ENCODE measurements around the gene OR8B12. TPM values are rescaled to one million over a fixed set of nuclear protein-coding genes. Genes with fewer than 3 reads are reported as not detected.

Gene OR8B12, protein sequence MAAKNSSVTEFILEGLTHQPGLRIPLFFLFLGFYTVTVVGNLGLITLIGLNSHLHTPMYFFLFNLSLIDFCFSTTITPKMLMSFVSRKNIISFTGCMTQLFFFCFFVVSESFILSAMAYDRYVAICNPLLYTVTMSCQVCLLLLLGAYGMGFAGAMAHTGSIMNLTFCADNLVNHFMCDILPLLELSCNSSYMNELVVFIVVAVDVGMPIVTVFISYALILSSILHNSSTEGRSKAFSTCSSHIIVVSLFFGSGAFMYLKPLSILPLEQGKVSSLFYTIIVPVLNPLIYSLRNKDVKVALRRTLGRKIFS
- polyA plus RNA-seq (2013, experiment 1 of 2) = not detected
- not detected for polyA plus RNA-seq (2013, experiment 2 of 2)

DNA sequence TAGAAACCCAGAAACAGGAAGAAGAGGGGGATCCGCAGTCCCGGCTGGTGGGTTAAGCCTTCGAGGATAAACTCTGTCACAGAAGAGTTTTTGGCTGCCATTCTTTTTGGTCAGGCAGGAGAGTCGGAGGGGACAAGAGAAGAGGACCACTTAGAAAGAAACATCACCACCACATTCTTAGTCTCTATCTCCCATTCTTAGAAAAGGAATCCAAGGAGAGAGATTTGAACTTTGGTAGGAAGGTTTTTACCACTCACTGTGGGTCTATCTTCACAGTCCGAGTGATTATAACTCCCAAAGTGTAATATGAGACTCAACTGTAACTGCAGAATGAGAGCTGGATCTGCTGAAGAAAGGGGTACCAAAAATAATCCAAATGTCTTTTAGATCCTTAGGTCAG is at the start of gene OR8B12:
OR8B12 (minus strand) TSS at position 101 of the 400 bp plus-strand sequence; CDS start at position 101, 0 bp downstream.
- H3K9ac ChIP-seq (ENCODE audit: low read depth, low read length) = no peak within 1 kb of the TSS
- no peak within 1 kb of the TSS for H3K4me3 ChIP-seq (ENCODE audit: low read length)
- H3K4me1 ChIP-seq (ENCODE audit: insufficient read depth, low read length) = no peaks in the 10 kb centered on the region
- H3K9me3 ChIP-seq (ENCODE audit: insufficient read depth, low read depth, low read length) = no peaks in the 10 kb centered on the region
- no peak within 1 kb of the TSS for H3K27ac ChIP-seq (ENCODE audit: low read depth, low read length)
- 91% methylated on average over 5 of the region's 5 CpGs for WGBS
- no peaks in the 10 kb centered on the region for H3K36me3 ChIP-seq (ENCODE audit: insufficient read depth, low read length)
- no peaks in the 10 kb centered on the region for H3K27me3 ChIP-seq (ENCODE audit: insufficient read depth, low read length)

DNA sequence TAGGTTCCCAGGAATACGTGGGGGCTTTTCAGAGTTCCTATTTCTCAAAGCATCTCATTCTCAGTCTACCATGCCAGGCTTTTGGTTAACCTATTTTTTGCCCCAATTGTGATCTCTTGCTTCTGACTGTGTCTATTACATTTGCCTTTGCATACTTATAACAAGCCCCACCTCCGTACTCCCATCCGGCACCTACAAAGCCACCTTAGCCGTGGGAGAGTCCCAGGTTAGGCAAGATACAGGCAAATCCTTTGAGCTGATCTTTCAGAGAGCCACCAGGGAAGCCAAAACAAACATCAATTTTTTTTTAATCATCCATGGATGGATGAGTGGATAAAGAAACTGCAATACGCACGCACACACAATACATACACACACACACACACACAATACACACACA is 49.2 kb upstream of the OR8B12 start:
- H3K27ac ChIP-seq (ENCODE audit: low read depth, low read length) = no peak overlapping the region
- H3K9ac ChIP-seq (ENCODE audit: low read depth, low read length) = no peak overlapping the region
- H3K4me3 ChIP-seq (ENCODE audit: low read length) = no peak overlapping the region
- WGBS = 94% methylated on average over 4 of the region's 6 CpGs
- no peaks in the 10 kb centered on the region for H3K4me1 ChIP-seq (ENCODE audit: insufficient read depth, low read length)
- H3K27me3 ChIP-seq (ENCODE audit: insufficient read depth, low read length) = no peaks in the 10 kb centered on the region
- no peaks in the 10 kb centered on the region for H3K36me3 ChIP-seq (ENCODE audit: insufficient read depth, low read length)
- no peaks in the 10 kb centered on the region for H3K9me3 ChIP-seq (ENCODE audit: insufficient read depth, low read depth, low read length)

DNA sequence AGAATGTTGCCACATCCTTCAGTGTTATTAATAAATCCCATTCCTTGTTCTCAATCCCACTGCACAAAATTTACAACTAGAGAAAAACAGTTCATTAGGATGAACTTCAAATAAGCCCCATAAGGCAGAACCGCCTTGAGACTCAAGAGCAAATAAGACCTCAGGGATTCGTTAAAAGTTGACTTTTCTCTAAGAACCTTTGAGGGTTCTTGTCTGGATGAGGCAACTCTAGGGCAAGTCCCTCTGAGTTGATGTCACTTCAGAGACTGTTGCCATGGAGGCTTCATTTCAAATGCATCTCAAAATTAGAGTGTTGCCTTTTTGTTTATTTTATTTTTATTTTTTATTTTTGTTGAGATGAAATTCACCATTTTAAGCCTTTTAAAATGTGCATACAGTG is 48.0 kb upstream of the OR8B12 start:
- no peaks in the 10 kb centered on the region for H3K27me3 ChIP-seq (ENCODE audit: insufficient read depth, low read length)
- no peaks in the 10 kb centered on the region for H3K9me3 ChIP-seq (ENCODE audit: insufficient read depth, low read depth, low read length)
- H3K9ac ChIP-seq (ENCODE audit: low read depth, low read length) = no peak overlapping the region
- H3K36me3 ChIP-seq (ENCODE audit: insufficient read depth, low read length) = no peaks in the 10 kb centered on the region
- no peaks in the 10 kb centered on the region for H3K4me1 ChIP-seq (ENCODE audit: insufficient read depth, low read length)
- H3K27ac ChIP-seq (ENCODE audit: low read depth, low read length) = no peak overlapping the region
- no peak overlapping the region for H3K4me3 ChIP-seq (ENCODE audit: low read length)
- WGBS = 92% methylated on average over 2 of the region's 2 CpGs

DNA sequence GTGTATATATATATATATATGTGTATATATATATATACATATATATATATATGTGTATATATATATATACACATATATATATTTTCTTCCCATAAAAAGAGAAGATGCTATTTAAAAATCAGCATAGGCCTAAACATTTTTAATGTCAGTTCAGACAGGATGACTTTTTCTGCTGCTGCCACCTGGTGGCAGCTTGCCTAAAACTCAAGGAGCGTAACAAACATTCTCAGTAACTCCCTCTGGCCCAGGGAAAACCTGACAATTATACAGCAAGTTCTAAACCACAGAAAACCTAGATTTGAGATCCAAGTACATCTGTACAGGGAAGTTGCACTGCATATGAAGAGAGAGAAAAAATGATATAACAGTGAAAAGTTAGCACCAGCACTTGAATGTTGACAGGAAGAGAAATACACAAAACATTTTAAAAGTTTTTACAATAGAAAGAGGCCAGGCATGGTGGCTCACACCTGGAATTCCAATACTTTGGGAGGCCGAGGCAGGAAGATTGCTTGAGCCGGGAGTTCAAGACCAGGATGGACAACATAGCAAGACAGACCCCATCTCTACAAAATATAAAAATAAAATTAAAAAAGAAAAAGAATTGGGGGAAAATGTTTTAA is 42.9 kb upstream of the OR8B12 start:
- Histone ChIP-seq H3K27ac (ENCODE audit: low read depth, low read length) (no peak overlapping the region), H3K9me3 (ENCODE audit: insufficient read depth, low read depth, low read length) (no peaks in the 10 kb centered on the region), H3K4me3 (ENCODE audit: low read length) (no peak overlapping the region), H3K36me3 (ENCODE audit: insufficient read depth, low read length) (no peaks in the 10 kb centered on the region), H3K27me3 (ENCODE audit: insufficient read depth, low read length) (no peaks in the 10 kb centered on the region), H3K9ac (ENCODE audit: low read depth, low read length) (no peak overlapping the region), H3K4me1 (ENCODE audit: insufficient read depth, low read length) (no peaks in the 10 kb centered on the region; the same call in 1 of the 2 replicates)
- WGBS = 60% methylated on average over 3 of the region's 3 CpGs

GRCh38 chr11:124584681-124585372 is 41.4 kb upstream of the OR8B12 start:
- Histone ChIP-seq H3K4me3 (ENCODE audit: low read length) (no peak overlapping the region), H3K4me1 (ENCODE audit: insufficient read depth, low read length) (no peaks in the 10 kb centered on the region; the same call in 1 of the 2 replicates), H3K9ac (ENCODE audit: low read depth, low read length) (no peak overlapping the region), H3K36me3 (ENCODE audit: insufficient read depth, low read length) (no peaks in the 10 kb centered on the region), H3K27ac (ENCODE audit: low read depth, low read length) (no peak overlapping the region), H3K9me3 (ENCODE audit: insufficient read depth, low read depth, low read length) (no peaks in the 10 kb centered on the region), H3K27me3 (ENCODE audit: insufficient read depth, low read length) (no peaks in the 10 kb centered on the region)
- 86% methylated on average over 4 of the region's 4 CpGs for WGBS

DNA sequence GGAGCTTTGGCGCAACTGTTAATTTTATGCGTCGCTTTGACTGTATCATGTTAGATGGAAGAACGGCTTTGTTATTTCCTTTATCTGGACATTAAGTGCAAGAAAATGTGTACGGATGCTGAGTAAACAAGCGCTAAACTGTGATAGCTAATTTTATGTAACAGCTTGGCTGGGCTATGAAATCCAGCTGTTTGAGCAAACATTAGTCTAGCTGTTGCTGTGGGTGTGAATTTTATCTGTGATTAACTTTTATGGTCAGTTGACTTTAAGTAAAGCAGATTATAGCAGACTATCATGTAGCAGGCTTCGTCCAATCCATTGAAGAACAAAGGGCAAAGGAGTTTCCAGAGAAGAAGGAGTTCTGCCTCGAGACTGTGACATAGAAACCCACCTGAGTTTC is 40.3 kb upstream of the OR8B12 start:
- H3K9me3 ChIP-seq (ENCODE audit: insufficient read depth, low read depth, low read length) = no peaks in the 10 kb centered on the region
- H3K27me3 ChIP-seq (ENCODE audit: insufficient read depth, low read length) = no peaks in the 10 kb centered on the region
- H3K36me3 ChIP-seq (ENCODE audit: insufficient read depth, low read length) = no peaks in the 10 kb centered on the region
- H3K9ac ChIP-seq (ENCODE audit: low read depth, low read length) = no peak overlapping the region
- H3K27ac ChIP-seq (ENCODE audit: low read depth, low read length) = no peak overlapping the region
- no peak overlapping the region for H3K4me3 ChIP-seq (ENCODE audit: low read length)
- 92% methylated on average over 8 of the region's 8 CpGs for WGBS
- no peaks in the 10 kb centered on the region; the same call in 1 of the 2 replicates for H3K4me1 ChIP-seq (ENCODE audit: insufficient read depth, low read length)

DNA sequence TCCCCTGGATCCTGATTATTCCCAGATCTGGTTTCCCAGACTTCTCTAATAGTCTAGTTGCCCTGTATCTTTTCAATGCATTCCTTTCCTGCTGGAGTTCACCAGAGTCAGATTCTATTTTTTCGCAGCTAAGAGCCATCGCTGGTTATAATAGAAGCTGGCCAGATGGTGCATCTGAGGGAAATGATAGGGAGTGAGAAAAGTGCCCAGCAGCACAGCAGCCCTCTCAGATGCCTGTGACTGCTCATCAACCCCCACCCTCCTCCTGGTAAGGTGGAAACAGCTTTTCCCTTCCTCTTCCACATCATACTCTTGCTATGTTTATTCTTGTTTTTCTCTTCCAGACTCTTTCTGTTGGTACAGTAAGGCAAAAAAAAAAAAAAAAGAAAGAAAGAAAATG is 39.1 kb upstream of the OR8B12 start:
- H3K36me3 ChIP-seq (ENCODE audit: insufficient read depth, low read length) = no peaks in the 10 kb centered on the region
- 100% methylated on average over 2 of the region's 2 CpGs for WGBS
- no peaks in the 10 kb centered on the region for H3K9me3 ChIP-seq (ENCODE audit: insufficient read depth, low read depth, low read length)
- H3K27ac ChIP-seq (ENCODE audit: low read depth, low read length) = no peak overlapping the region
- H3K9ac ChIP-seq (ENCODE audit: low read depth, low read length) = no peak overlapping the region
- no peaks in the 10 kb centered on the region; the same call in 1 of the 2 replicates for H3K4me1 ChIP-seq (ENCODE audit: insufficient read depth, low read length)
- no peak overlapping the region for H3K4me3 ChIP-seq (ENCODE audit: low read length)
- H3K27me3 ChIP-seq (ENCODE audit: insufficient read depth, low read length) = no peaks in the 10 kb centered on the region

- Histone ChIP-seq H3K4me3 (ENCODE audit: low read length) (no peak overlapping the region), H3K9me3 (ENCODE audit: insufficient read depth, low read depth, low read length) (no peaks in the 10 kb centered on the region), H3K27ac (ENCODE audit: low read depth, low read length) (no peak overlapping the region), H3K9ac (ENCODE audit: low read depth, low read length) (no peak overlapping the region), H3K4me1 (ENCODE audit: insufficient read depth, low read length) (no peaks in the 10 kb centered on the region; the same call in 1 of the 2 replicates), H3K36me3 (ENCODE audit: insufficient read depth, low read length) (no peaks in the 10 kb centered on the region), H3K27me3 (ENCODE audit: insufficient read depth, low read length) (no peaks in the 10 kb centered on the region)
- 95% methylated on average over 6 of the region's 6 CpGs for WGBS
Measured at GRCh38 chr11:124581817-124582216, 38.4 kb upstream of the OR8B12 start.

DNA sequence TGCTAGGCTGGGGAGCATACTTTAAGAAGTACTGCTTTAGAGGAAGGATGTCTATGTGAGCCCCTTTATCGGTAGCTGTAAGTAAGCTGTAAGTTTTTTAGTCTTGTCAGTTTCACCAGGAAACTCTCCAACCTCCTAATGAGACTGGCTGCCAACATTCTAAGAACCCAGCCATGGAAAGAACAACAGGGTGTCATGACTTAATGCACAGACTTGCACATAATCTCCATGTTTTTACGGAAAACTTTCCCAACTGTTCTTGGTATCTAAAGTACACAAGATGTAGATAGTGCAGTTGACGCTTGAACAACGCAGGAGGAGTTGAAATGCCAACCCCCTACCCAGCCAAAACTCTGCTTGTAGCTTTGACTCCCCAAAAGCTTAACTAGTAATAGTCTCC is 35.3 kb upstream of the OR8B12 start:
- Histone ChIP-seq H3K9me3 (ENCODE audit: insufficient read depth, low read depth, low read length) (no peaks in the 10 kb centered on the region), H3K4me1 (ENCODE audit: insufficient read depth, low read length) (no peaks in the 10 kb centered on the region)
- 92% methylated on average over 4 of the region's 4 CpGs for WGBS

DNA sequence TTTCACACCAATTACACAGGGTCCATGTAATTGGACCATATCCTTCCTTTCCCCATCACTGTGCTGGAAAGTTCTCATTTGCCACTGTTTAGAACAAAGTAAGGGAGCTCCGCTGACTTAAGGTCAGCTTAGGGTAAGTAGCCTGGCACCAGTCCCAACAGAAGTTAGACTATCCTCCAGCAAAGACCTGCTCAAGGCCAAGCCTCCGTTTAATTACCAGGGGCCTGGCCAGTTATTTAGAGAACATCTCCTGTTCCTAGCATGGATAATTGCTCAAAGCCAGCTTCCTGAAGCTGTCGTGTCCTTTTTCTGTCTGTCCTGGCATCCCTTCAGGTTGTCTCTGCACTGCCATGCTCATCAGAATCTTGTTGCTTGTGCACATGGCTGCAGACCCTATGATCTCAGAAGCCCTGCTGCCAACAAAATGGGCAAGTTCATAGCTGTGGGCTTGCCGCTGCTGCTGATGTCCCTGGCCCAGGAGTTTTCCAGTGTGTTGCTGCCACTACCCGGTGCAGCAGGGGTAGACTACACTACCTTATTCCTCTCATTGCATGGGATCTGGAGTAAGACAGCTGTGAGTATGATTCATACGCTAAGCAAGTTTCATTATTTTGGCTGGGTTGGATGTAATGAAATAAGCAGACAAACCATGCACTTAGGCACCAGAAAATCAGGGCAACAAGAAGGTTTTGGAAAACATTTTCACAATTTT is 34.4 kb upstream of the OR8B12 start:
- H3K4me1 ChIP-seq (ENCODE audit: insufficient read depth, low read length) = no peaks in the 10 kb centered on the region
- H3K9me3 ChIP-seq (ENCODE audit: insufficient read depth, low read depth, low read length) = no peaks in the 10 kb centered on the region
- H3K9ac ChIP-seq (ENCODE audit: low read depth, low read length) = no peak overlapping the region
- no peaks in the 10 kb centered on the region for H3K27me3 ChIP-seq (ENCODE audit: insufficient read depth, low read length)
- WGBS = 96% methylated on average over 6 of the region's 6 CpGs
- H3K27ac ChIP-seq (ENCODE audit: low read depth, low read length) = no peak overlapping the region
- no peak overlapping the region for H3K4me3 ChIP-seq (ENCODE audit: low read length)
- H3K36me3 ChIP-seq (ENCODE audit: insufficient read depth, low read length) = no peaks in the 10 kb centered on the region

More for the DNA sequence above, 35.3 kb upstream of the OR8B12 start:
- no peaks in the 10 kb centered on the region for H3K36me3 ChIP-seq (ENCODE audit: insufficient read depth, low read length)
- H3K27ac ChIP-seq (ENCODE audit: low read depth, low read length) = no peak overlapping the region
- H3K27me3 ChIP-seq (ENCODE audit: insufficient read depth, low read length) = no peaks in the 10 kb centered on the region
- H3K9ac ChIP-seq (ENCODE audit: low read depth, low read length) = no peak overlapping the region
- H3K4me3 ChIP-seq (ENCODE audit: low read length) = no peak overlapping the region

DNA sequence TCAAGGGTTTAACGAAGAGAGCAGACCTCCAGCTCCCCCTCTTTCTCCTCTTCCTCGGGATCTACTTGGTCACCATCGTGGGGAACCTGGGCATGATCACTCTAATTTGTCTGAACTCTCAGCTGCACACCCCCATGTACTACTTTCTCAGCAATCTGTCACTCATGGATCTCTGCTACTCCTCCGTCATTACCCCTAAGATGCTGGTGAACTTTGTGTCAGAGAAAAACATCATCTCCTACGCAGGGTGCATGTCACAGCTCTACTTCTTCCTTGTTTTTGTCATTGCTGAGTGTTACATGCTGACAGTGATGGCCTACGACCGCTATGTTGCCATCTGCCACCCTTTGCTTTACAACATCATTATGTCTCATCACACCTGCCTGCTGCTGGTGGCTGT is 26.7 kb upstream of the OR8B12 start:
- Histone ChIP-seq H3K9ac (ENCODE audit: low read depth, low read length) (no peak overlapping the region), H3K9me3 (ENCODE audit: insufficient read depth, low read depth, low read length) (no peaks in the 10 kb centered on the region), H3K4me1 (ENCODE audit: insufficient read depth, low read length) (peaks cover 5% of the 10 kb centered on the region; the same call in 1 of the 2 replicates), H3K27me3 (ENCODE audit: insufficient read depth, low read length) (no peaks in the 10 kb centered on the region), H3K27ac (ENCODE audit: low read depth, low read length) (no peak overlapping the region), H3K4me3 (ENCODE audit: low read length) (no peak overlapping the region), H3K36me3 (ENCODE audit: insufficient read depth, low read length) (no peaks in the 10 kb centered on the region)
- 90% methylated on average over 7 of the region's 7 CpGs for WGBS
